GM23248 (cell line): ENCODE data around the gene ATP6V0D1.

Source experiments
- EZH2 ChIP-seq: fragments of 200-600 bp; sonication (generic); IDR thresholded peaks from 2 replicates; pipeline ENCODE4 v1.6.1; 2018; ENCODE audit warnings: antibody characterized with exemption, mild to moderate bottlenecking; ENCODE audit not compliant: insufficient read depth, poor library complexity, severe bottlenecking
- EZH2phosphoT487 ChIP-seq: fragments of 200-600 bp; sonication (generic); IDR thresholded peaks from 2 replicates; pipeline ENCODE4 v1.6.1; 2018; ENCODE audit warnings: antibody characterized with exemption, moderate library complexity, mild to moderate bottlenecking, low read depth; ENCODE audit not compliant: insufficient read depth

GRCh38 chr16:67411339-67411738, 69.6 kb downstream of the ATP6V0D1 start:
- TF ChIP-seq EZH2 (no peak), EZH2phosphoT487 (no peak)
